ENCODE results near the gene KCNAB3.

GRCh38 chr17:7932483-7932891, 2.8 kb upstream of the KCNAB3 start:
- TF ChIP-seq CTCF (IDR thresholded peaks at IDR 0.05): no peak
- TF ChIP-seq POLR2A (IDR thresholded peaks at IDR 0.05): no peak
